HT-29 (cell line): ENCODE measurements around the gene SYK. TPM values are rescaled to one million over a fixed set of nuclear protein-coding genes. Genes with fewer than 3 reads are reported as not detected.

ENCODE experiments used
- DNase-seq: peaks from one replicate; pipeline ENCODE4 v3.0.0-alpha.2; 2015; ENCODE audit warnings: low spot score
- total RNA-seq: library from RNA; depleted of rRNA; stranded (reverse); fragments of >200 nt; shearing (Covaris generic); gene quantifications from 2 replicates; pipeline ENCODE4 v1.2.3, GENCODE V29; 2014

SYK gene
- total RNA-seq, 1 experiment from 2014 or later, result 24.2 TPM

DNA sequence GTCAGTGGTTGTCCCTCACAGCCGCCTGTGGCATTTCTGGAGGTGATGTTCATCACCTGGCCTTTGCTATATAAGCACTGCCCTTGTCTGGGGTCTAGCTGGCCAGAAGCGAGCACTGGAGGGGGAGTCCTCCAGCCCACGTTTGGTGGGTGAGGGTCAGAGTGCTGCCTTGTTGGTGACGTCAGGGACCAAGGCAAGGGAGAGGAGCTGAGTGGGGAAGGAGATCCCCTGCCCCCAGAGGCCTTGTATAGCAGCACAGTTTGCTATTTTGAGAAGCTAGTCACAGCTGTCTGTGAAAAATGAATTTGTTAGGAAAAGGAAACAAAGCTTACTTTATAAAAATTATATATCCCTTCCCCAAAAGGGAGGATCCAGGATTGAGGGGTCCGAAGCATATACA, 49.8 kb downstream of the SYK start:
- DNase-seq, result no peak

GRCh38 chr9:90853945-90854344, 52.3 kb downstream of the SYK start:
- no peak for DNase-seq

- DNase-seq, result no peak
Measured at GRCh38 chr9:90854637-90855175, 53.1 kb downstream of the SYK start.

- no peak for DNase-seq
Measured at GRCh38 chr9:90855208-90855902, 53.7 kb downstream of the SYK start.

- DNase-seq, result no peak
Measured at GRCh38 chr9:90857091-90857490, 55.5 kb downstream of the SYK start.

DNA sequence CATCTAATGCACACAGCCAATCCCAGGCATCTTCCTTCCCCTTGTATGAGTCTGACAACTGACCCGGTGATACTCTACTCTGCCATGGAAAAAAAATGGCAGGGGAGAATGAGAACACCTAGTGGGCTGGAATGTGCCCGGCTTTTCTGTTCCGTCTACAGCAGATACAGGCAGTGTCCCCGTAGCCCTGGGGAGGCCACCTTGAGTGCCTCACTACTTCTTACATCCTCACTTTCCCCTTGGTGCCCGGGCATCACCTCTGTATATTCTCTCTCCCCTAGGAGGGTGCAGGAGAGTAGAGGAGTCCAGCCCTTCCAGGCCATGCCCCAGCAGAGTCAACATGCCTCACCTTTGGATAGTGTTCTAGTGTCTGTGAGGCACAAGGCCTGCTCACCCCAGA, 56.2 kb downstream of the SYK start:
- DNase-seq, result no peak

DNA sequence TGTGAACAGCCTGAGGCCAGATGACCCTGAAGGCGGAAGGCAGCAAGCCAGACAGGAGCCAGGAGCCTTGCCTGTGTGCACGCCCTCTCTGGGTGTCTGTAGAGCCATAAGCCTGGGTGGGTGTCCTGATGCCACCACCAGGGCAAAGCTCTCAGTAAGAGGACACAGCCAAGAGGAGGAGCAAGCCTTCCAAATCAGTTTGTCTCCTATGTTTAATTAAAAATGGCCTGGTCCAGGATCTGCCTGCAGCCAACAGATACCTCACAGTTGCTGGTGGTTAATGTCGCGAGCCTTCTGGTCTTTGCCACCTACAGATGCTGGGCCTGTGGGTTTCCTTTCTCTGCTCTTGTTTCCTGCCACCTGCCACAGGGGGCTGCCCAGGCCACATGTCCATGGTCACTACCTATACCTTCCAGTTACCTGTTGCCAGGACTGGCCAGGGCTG, 56.9 kb downstream of the SYK start:
- DNase-seq, result no peak

GRCh38 chr9:90860382-90860781, 58.8 kb downstream of the SYK start:
- no peak for DNase-seq

DNA sequence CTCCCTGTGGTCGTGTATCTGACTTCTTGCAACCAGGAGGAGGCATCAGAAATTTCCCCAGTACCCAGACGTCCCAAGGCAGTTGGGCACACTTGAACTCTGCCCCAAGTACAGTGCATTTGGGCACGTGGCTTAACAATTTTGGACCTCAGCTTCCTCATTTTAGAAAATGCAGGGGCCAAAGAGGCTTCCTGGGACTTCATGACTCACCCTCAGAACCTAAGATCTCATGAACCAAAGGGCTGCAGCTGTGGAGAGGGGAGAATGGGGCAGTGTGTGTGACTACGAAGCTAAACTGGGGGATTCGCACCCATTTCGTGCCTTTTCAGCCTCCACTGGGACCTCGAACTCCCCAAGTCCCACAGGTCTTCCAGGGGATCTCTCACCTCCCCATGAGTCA, 59.2 kb downstream of the SYK start:
- DNase-seq, result no peak

GRCh38 chr9:90861380-90861779, 59.8 kb downstream of the SYK start:
- no peak for DNase-seq

DNA sequence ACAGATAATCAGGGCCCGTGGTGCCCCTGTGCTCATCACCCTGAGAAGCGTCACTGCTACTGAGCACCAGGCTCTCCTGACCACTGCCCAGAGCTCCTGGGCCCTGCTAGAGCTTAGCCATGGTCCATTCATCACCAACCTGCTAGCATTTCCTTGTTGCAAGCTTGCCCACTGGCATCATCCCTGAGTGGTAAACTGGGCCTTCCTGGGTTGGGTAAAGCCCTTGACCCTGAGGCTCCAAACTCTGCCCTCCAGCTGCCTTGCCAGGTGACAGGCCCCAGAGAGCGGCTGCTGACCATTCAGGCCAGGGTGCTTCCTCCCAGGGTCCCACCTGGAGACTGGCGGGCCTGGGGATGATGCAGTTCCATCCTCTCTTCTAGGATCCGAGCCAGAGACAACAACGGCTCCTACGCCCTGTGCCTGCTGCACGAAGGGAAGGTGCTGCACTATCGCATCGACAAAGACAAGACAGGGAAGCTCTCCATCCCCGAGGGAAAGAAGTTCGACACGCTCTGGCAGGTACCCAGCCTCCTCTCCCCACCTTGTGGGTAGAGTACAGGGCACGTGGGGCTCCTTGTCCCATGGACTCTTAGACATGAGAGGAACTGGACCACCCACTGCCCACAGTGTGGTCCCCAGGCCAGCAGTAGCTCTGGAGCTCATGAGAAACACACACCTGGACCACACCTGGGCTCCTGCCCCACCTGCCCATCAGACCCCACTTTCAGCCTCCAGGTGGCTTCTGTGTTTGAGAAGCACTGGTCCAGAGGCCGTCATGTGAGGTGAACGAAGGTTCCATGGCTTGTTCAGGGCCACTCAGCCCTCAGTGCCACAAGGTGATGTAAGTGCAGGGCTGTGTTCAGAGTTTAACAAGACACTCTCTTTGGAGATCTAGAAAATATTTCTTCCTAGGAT, 60.5 kb downstream of the SYK start:
- no peak for DNase-seq

GRCh38 chr9:90864779-90865178, 63.2 kb downstream of the SYK start:
- DNase-seq, result no peak

DNA sequence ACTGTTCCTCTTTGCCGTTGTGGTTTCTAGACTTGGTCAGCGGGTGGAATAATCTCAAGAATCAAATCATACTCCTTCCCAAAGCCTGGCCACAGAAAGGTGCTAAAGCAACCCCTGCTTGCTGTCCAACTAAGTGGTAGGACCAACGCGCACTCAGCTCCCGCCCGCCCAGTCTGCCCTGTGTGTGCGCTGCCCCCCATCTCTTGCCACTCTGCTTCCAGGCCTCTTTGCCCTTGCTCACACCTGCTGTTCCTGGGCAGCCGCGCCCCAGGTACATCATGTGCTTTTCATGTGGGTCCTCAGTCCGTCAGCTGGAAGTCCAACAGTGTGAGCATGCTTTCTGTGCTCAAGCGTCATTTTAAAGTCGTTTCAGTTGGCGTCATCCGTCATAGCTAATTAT, 65.5 kb downstream of the SYK start:
- DNase-seq, result no peak

DNA sequence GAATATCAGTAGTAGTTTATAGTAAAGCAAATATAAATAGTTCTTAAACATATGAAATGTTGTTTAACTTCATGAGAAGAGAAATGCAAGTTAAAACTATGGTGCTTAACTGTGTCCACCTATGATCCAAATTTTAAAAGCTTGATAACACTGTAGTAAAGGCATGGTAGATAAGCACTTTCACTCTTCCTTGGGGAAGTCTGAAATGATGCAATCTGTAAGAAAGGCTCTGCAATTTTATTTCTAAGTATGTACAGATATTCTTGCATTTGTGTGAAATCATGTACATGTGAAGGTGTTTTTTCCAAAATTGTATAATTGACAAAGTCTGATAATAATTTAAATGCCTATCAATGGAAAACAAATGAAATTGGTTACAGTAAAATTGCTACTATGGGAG, 66.9 kb downstream of the SYK start:
- DNase-seq, result no peak

DNA sequence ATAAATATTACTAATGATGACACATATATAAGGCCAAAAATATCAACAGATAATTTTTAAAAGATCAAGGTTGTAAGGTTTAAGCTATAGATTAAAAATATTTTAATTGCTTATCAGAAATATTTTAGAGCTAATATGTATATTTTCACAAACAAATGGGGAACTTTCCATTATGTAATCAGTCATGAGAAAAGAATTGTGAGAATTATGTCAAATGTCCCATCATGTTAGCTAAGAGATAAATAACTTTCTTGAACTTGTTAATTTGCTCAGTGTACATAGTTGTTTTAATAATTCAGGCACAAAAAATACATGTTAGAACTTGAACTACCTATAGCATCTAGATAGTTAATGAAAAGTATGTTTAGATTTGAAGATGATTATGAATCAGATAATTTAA, 67.7 kb downstream of the SYK start:
- DNase-seq, result no peak

DNA sequence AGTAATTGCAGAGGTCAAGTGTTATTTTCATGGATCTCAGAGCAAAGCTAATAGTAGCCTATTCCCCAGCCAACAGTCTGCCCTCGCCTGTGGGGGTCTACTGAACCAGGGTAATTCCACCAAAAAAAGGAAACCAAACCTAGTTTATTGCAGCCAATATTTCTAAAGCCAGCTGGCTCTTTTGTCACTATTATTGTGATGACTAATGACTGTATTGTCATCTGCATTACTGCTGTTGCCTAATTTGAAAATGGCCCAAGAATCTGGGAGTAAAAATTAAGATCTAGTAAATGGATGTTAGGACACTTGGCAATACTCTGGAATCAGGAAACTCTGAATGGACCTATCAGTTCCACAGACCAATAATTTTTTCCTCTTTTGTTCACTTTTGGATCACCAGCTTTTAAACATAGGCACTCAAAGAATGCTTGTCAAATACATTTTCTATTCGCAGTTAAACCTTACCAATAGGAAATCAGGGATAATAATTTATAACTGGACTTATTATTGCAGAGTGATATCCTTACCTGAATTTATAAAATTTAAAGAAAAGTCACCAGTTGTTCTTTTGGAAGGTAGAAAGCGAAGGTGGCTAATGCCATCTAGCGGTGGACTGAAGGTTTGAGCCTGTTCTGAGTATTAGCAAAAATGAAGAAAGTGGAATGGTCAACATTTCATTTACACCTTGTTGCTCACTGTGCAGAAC, 69.2 kb downstream of the SYK start:
- peak; percentile 57 for DNase-seq

- DNase-seq, result no peak
Measured at GRCh38 chr9:90871327-90871935, 69.8 kb downstream of the SYK start.

GRCh38 chr9:90872835-90873294, 71.2 kb downstream of the SYK start:
- no peak for DNase-seq

GRCh38 chr9:90873422-90873821, 71.8 kb downstream of the SYK start:
- no peak for DNase-seq

DNA sequence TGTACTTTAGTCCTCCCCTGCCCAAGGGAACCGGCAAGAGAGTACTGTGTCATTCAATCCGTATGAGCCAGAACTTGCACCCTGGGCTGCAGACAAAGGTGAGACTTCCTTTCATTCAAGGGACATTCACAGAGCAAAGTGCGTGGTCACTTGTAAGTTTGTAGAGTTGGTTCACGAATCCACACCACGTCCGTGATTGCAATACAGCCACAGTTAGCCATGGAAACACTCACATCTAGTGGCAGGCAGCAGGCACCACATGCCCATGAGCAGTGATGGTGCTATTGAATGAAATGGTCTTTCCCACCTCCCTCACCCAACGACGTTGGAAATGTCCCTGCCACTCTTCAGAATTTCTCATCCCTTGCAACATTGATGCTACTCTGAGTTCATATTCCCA, 72.6 kb downstream of the SYK start:
- DNase-seq, result no peak

- DNase-seq, result no peak
Measured at GRCh38 chr9:90878562-90878961, 76.9 kb downstream of the SYK start.

DNA sequence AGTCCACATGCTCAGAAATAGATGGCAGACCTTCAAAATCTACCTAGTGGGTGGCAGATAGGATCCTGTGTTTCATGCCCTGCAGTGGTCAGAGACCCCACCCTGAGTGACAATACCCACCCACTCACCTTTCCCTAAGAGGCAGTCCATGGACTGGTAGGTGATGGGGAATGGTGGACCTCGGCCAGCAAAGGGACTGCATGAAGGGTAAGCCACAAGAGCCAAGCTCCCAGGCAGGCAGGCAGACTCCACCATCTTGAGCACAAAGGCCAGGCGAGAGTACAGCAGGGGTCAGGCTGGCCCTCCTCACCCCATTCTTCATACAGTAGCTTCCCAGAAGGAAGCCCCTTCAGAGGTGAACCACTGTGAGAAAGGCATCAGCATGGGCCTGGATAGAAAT, 78.4 kb downstream of the SYK start:
- DNase-seq, result no peak
